ENCODE measurements around the gene TSPAN3. TPM values are rescaled to one million over a fixed set of nuclear protein-coding genes. Genes with fewer than 3 reads are reported as not detected.

Gene TSPAN3
- total RNA-seq, 4 donors from 2014 or later, result 82.7 to 92.6 (median 88.2) TPM

- TF ChIP-seq CTCF (IDR thresholded peaks at IDR 0.05) (no peak), POLR2A (IDR thresholded peaks at IDR 0.05) (no peak)
- DNase-seq (ENCODE audit: low spot score in 2 of 2), result no peak
- intact Hi-C loops (cut with DNase I; ENCODE audit: low total_unique reads), result no loop called here
- 55 to 59% methylated on average over 4 of the region's 4 CpGs for WGBS, 2 donors
- H3K4me3 ChIP-seq (ENCODE audit: low read depth, poor library complexity, severe bottlenecking), result no peak overlapping the region
Observed at GRCh38 chr15:77096138-77096537, 25.2 kb upstream of the TSPAN3 start.

GRCh38 chr15:77094397-77095030 is 23.6 kb upstream of the TSPAN3 start:
- TF ChIP-seq CTCF (IDR thresholded peaks at IDR 0.05) (no peak), POLR2A (IDR thresholded peaks at IDR 0.05) (no peak)
- no peak for DNase-seq (ENCODE audit: low spot score in 2 of 2)
- intact Hi-C loops (cut with DNase I; ENCODE audit: low total_unique reads), result no loop called here

GRCh38 chr15:77093436-77093835 is 22.5 kb upstream of the TSPAN3 start:
- no peak overlapping the region for H3K4me3 ChIP-seq (ENCODE audit: low read depth, poor library complexity, severe bottlenecking)
- 95 to 100% methylated on average over 1 of the region's 1 CpG for WGBS, 2 donors
- TF ChIP-seq POLR2A (IDR thresholded peaks at IDR 0.05), result no peak
- no peak for TF ChIP-seq CTCF (IDR thresholded peaks at IDR 0.05)
- no peak for DNase-seq (ENCODE audit: low spot score in 2 of 2)
- intact Hi-C loops (cut with DNase I; ENCODE audit: low total_unique reads), result no loop called here

More at GRCh38 chr15:77094397-77095030, 23.6 kb upstream of the TSPAN3 start:
- no peak overlapping the region for H3K4me3 ChIP-seq (ENCODE audit: low read depth, poor library complexity, severe bottlenecking)
- WGBS, 2 donors, result 87 to 93% methylated on average over 11 of the region's 11 CpGs

DNA sequence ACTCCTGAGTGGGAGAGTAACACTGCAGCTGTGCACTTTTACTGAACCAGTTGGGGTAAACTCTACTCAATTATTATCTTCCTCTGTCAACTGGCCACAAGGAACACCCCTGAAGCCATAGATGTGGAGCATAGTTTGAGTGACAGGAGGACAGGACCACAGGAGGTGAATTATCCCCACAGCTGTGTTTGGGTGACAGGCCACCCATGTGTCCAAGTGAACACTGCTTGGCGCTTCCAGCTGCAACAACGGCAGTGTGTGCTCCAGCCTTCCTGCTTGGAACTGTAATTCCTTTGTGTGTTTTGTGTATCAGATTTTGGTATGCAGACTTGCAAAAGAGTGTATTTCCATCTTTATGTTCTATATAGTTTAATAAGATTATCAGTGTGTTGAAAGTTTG is 20.2 kb upstream of the TSPAN3 start:
- H3K4me3 ChIP-seq (ENCODE audit: low read depth, poor library complexity, severe bottlenecking), result no peak overlapping the region
- no peak for TF ChIP-seq POLR2A (IDR thresholded peaks at IDR 0.05)
- intact Hi-C loops (cut with DNase I; ENCODE audit: low total_unique reads), result no loop called here
- no peak for DNase-seq (ENCODE audit: low spot score in 2 of 2)
- 88% methylated on average over 2 of the region's 2 CpGs for WGBS, 2 donors

DNA sequence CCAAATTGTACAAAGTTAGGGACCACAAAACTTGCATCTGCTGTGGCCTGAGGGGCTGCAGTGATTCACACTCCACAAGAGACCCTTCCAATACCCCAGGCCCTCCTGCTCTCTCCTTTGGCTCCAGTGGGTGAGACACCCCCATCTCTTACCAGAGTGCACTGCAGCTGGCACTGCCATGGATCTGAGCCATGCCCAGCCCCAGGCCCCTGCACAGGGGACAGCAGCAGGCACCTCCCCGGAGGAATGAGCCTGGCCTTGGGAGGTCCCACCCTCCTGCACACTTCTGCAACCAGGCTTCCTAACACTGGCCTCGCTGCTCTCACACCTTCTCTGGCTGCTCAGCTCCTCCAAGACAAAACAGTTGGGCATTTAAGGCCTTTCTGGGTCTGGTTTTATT is 16.3 kb upstream of the TSPAN3 start:
- TF ChIP-seq CTCF (IDR thresholded peaks at IDR 0.05) (no peak), POLR2A (IDR thresholded peaks at IDR 0.05) (no peak)
- intact Hi-C loops (cut with DNase I; ENCODE audit: low total_unique reads), result no loop called here
- DNase-seq (ENCODE audit: low spot score in 2 of 2), result peak in 1 of 2 donors; percentile 63
- no peak overlapping the region for H3K4me3 ChIP-seq (ENCODE audit: low read depth, poor library complexity, severe bottlenecking)
- 82 to 96% methylated on average over 2 of the region's 2 CpGs for WGBS, 2 donors

DNA sequence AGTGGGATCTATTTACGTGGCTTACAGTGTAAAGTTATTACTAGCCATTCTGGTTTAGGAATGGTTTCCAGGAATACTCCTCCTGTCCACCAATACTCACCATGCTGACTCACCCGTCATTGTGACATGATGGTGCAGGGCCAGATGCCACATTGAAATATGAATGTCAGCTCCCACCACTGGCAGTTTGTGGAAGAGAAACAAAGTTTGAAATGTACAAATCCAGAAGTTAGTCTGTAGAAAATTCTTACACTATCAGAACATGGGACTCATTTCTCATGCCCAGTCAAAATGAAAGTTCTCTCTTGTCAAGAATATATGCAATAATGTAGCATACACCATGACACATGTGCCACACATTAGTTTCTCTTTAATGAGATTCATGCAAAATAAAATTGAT is 14.4 kb upstream of the TSPAN3 start:
- TF ChIP-seq POLR2A (IDR thresholded peaks at IDR 0.05) (no peak), CTCF (IDR thresholded peaks at IDR 0.05) (no peak)
- H3K4me3 ChIP-seq (ENCODE audit: low read depth, poor library complexity, severe bottlenecking), result no peak overlapping the region
- intact Hi-C loops (cut with DNase I; ENCODE audit: low total_unique reads), result no loop called here
- WGBS, 2 donors, result 47 to 73% methylated on average over 2 of the region's 2 CpGs
- no peak for DNase-seq (ENCODE audit: low spot score in 2 of 2)
